OCI-LY7 (cell line): Measurements from ENCODE around the gene CDC42BPG. TPM values are rescaled to one million over a fixed set of nuclear protein-coding genes. Genes with fewer than 3 reads are reported as not detected.

Experiments used
- BruUV-seq: library from RNA; stranded (reverse); fragments of 400-500 nt; replicated peaks from 2 replicates; lab custom pipeline; 2021; lab: Mats Ljungman, UMichigan
- CTCF ChIA-PET: fragments of 300-600 bp; sonication (Branson Sonifier 250); formaldehyde crosslinking; loops from one replicate; lab custom pipeline; 2022; ENCODE audit warnings: antibody characterized with exemption; ENCODE audit not compliant: unreplicated experiment; lab: Charles Lee
- POLR2A ChIA-PET: fragments of 300-600 bp; sonication (Branson Sonifier 250); formaldehyde crosslinking; loops from one replicate; lab custom pipeline; 2022; ENCODE audit warnings: antibody characterized with exemption; lab: Charles Lee
- DNase-seq: peaks from one replicate; pipeline ENCODE4 v3.0.0-alpha.2; 2015; ENCODE audit warnings: low spot score
- H2AFZ ChIP-seq: fragments of 200-600 bp; sonication (generic), shearing (Covaris generic); 2 replicates; pipeline ENCODE4 v1.6.1; 2014; ENCODE audit warnings: mild to moderate bottlenecking, antibody characterized with exemption, low read length, moderate library complexity
- H3K27ac ChIP-seq: fragments of 200-600 bp; sonication (generic); 2 replicates; pipeline ENCODE4 v1.5.1; 2014; ENCODE audit warnings: mixed run types, low read depth, mild to moderate bottlenecking, moderate library complexity, low read length, inconsistent platforms; ENCODE audit not compliant: poor library complexity, severe bottlenecking
- H3K36me3 ChIP-seq: fragments of 200-600 bp; sonication (generic); 2 replicates; pipeline ENCODE4 v1.6.1; 2014; ENCODE audit warnings: mild to moderate bottlenecking, antibody characterized with exemption, low read length, moderate library complexity, mixed read lengths; ENCODE audit not compliant: insufficient read depth
- H3K4me1 ChIP-seq: fragments of 200-600 bp; sonication (generic); 2 replicates; pipeline ENCODE4 v1.5.1; 2014; ENCODE audit warnings: mild to moderate bottlenecking, low read length; ENCODE audit not compliant: insufficient read depth, poor library complexity, severe bottlenecking
- H3K4me2 ChIP-seq: fragments of 200-600 bp; sonication (generic); 2 replicates; pipeline ENCODE4 v1.6.1; 2014; ENCODE audit warnings: mild to moderate bottlenecking, low read length
- H3K4me3 ChIP-seq: fragments of 200-600 bp; sonication (generic); 2 replicates; pipeline ENCODE4 v1.5.1; 2014; ENCODE audit warnings: mild to moderate bottlenecking, low read depth, low read length; ENCODE audit not compliant: poor library complexity, severe bottlenecking
- H3K79me2 ChIP-seq: fragments of 200-600 bp; sonication (generic); 2 replicates; pipeline ENCODE4 v1.6.1; 2016; ENCODE audit warnings: low read depth, mild to moderate bottlenecking, low read length, moderate library complexity, mixed read lengths; ENCODE audit not compliant: insufficient read depth
- H3K9me2 ChIP-seq: fragments of 200-600 bp; sonication (generic); 2 replicates; pipeline ENCODE4 v1.6.1; 2016; ENCODE audit warnings: mild to moderate bottlenecking, low read length, mixed read lengths; ENCODE audit not compliant: insufficient read depth
- H3K9me3 ChIP-seq: fragments of 200-600 bp; sonication (generic); 2 replicates; pipeline ENCODE4 v1.6.1; 2014; ENCODE audit warnings: mild to moderate bottlenecking, mixed run types, low read length, mixed read lengths
- H4K20me1 ChIP-seq: fragments of 200-600 bp; sonication (generic); 2 replicates; pipeline ENCODE4 v1.6.1; 2014; ENCODE audit warnings: mild to moderate bottlenecking, antibody characterized with exemption, low read length, moderate library complexity, mixed read lengths; ENCODE audit not compliant: insufficient read depth
- EZH2phosphoT487 ChIP-seq: fragments of 200-600 bp; sonication (generic); IDR thresholded peaks from 2 replicates; pipeline ENCODE4 v1.6.1; 2018; ENCODE audit warnings: low read depth, borderline replicate concordance, mild to moderate bottlenecking, mixed run types, antibody characterized with exemption, low read length, moderate library complexity, mixed read lengths
- intact Hi-C: fragments of 100-400 bp; cut with micrococcal nuclease; formaldehyde crosslinking; loops from one replicate; pipeline ENCODE4 v1.10.0; 2022; ENCODE audit not compliant: unreplicated experiment
- total RNA-seq, 2 experiments: library from RNA; depleted of rRNA in 1 of 2; stranded (reverse); fragments of >200 nt in 1 of 2; shearing (Covaris generic) in 1 of 2; gene quantifications; 2 replicates each; pipeline ENCODE4 v1.2.3, GENCODE V29; 2014 to 2022
- TF ChIP-seq, protein P1 (sequence below): fragments of 200-600 bp; sonication (generic); conservative IDR thresholded peaks from 2 replicates; pipeline ENCODE4 v1.5.1; 2014; ENCODE audit warnings: mild to moderate bottlenecking, antibody characterized with exemption, low read length, moderate library complexity, mixed read lengths

The CDC42BPG gene
- total RNA-seq, 2 experiments from 2014 or later: 3.5 to 4.9 TPM

DNA sequence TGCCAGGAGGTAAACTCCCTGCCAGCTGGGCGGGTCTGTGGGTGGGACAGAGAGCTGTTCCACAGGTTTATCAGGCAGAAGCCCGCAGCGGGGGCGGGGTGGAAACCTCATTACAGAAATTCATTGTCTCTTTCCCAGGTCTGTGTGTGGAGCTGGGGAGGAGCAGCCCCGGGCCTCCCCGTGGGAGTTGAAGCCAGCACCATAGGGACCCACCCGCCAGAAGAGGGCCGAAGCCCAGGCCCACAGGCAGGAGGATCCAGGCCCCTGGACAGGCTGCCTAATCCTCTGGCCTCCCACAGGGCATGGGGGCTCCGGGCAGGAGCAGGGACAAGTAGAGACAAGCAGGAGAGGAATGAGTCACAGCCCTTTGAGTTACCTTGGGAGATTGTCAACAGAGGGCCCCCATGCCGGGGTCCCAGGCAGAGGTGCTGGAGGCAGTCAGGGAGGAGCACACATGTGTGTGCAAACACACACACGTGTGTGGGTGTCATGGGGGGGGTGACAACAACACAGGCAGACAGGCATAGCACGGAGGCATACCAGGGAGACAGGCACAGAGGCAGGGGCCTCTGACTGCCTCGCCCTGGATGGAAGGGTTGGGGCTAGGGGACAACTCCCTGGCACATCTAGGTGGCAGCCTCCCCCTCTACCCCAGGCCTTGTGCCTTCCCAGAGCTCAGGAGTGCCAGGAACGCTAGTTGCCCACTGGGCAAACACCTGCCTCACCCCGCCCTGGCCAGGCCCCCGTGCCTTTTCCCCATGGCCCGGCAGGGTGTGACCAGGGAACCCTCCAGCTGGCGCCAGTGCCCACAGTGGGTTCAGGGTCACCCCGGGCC, 1.4 kb downstream of the CDC42BPG start:
- no peak overlapping the region for H2AFZ ChIP-seq
- TF ChIP-seq EZH2phosphoT487: no peak
- TF ChIP-seq, protein P1, sequence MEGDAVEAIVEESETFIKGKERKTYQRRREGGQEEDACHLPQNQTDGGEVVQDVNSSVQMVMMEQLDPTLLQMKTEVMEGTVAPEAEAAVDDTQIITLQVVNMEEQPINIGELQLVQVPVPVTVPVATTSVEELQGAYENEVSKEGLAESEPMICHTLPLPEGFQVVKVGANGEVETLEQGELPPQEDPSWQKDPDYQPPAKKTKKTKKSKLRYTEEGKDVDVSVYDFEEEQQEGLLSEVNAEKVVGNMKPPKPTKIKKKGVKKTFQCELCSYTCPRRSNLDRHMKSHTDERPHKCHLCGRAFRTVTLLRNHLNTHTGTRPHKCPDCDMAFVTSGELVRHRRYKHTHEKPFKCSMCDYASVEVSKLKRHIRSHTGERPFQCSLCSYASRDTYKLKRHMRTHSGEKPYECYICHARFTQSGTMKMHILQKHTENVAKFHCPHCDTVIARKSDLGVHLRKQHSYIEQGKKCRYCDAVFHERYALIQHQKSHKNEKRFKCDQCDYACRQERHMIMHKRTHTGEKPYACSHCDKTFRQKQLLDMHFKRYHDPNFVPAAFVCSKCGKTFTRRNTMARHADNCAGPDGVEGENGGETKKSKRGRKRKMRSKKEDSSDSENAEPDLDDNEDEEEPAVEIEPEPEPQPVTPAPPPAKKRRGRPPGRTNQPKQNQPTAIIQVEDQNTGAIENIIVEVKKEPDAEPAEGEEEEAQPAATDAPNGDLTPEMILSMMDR: no peak
- H3K36me3 ChIP-seq: no peaks in the 10 kb centered on the region
- no peaks in the 10 kb centered on the region for H3K9me2 ChIP-seq
- peak overlapping the region; percentile 74 for H3K4me2 ChIP-seq
- BruUV-seq: no TSS peak
- CTCF ChIA-PET: no interaction called here
- POLR2A ChIA-PET: interaction anchor here (0.6 kb wide), 1 partner anchor 44 kb away, joined by 4 read pairs; no protein-coding TSS in a partner anchor
- H3K9me3 ChIP-seq: no peaks in the 10 kb centered on the region
- no peak for DNase-seq
- peak overlapping the region; percentile 71 for H3K4me3 ChIP-seq
- no peaks in the 10 kb centered on the region for H4K20me1 ChIP-seq
- H3K4me1 ChIP-seq: peaks cover 33% of the 10 kb centered on the region
- H3K27ac ChIP-seq: no peak overlapping the region
- intact Hi-C loops: loop anchor here (10.0 kb wide), 2 partner anchors 242 to 472 kb away; partner anchors contain the start of genes CDC42EP2, CDCA5 and ZFPL1
- no peaks in the 10 kb centered on the region for H3K79me2 ChIP-seq

DNA sequence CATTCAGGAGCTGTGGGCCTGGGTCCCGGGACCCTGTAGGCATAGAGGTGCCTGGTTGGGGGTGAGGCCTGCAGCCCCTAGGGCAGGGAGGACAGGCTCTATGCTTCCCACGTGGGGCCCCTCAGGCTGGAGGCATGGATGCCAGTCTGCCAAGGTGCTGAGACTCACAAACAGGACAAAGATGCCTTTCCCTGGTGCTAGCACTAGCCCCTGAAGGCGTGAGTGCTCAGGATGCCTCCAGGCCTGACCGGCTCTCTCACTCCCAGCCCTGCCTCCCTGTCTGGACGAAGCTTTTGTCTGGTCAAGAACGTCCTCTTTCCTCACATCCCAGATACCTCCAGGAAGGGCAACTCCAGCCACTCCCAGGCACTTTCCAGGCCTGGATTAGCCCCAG, 2.1 kb downstream of the CDC42BPG start:
- no peak overlapping the region for H3K4me2 ChIP-seq
- ChIA-PET CTCF (no interaction called here), POLR2A (no interaction called here)
- no peak overlapping the region for H2AFZ ChIP-seq
- no peaks in the 10 kb centered on the region for H3K9me2 ChIP-seq
- H3K9me3 ChIP-seq: no peaks in the 10 kb centered on the region
- no peaks in the 10 kb centered on the region for H3K36me3 ChIP-seq
- no peak for DNase-seq
- H3K27ac ChIP-seq: no peak overlapping the region
- no peak overlapping the region for H3K4me3 ChIP-seq
- BruUV-seq: no TSS peak
- TF ChIP-seq, protein P1: no peak
- no peak for TF ChIP-seq EZH2phosphoT487
- peaks cover 25% of the 10 kb centered on the region for H3K4me1 ChIP-seq
- H4K20me1 ChIP-seq: no peaks in the 10 kb centered on the region
- intact Hi-C loops: loop anchor here (10.0 kb wide), 2 partner anchors 242 to 472 kb away; partner anchors contain the start of genes CDC42EP2, CDCA5 and ZFPL1
- no peaks in the 10 kb centered on the region for H3K79me2 ChIP-seq
